Activated T-cell treated with anti-CD3 and anti-CD28 coated beads, Interleukin-2, amount 50 U/mL, for 24 hours (primary cell): Measurements from ENCODE around the gene DOCK1.

Experiments used
- DNase-seq: peaks from one replicate; pipeline ENCODE4 v3.0.0-alpha.2; 2020
- H3K27ac Mint-ChIP-seq: 2 replicates; pipeline ENCODE4 v1.8.0; 2020; ENCODE audit warnings: mild to moderate bottlenecking, mixed read lengths
- H3K27me3 Mint-ChIP-seq: 2 replicates; pipeline ENCODE4 v1.8.0; 2020; ENCODE audit warnings: mixed read lengths
- H3K36me3 Mint-ChIP-seq: 2 replicates; pipeline ENCODE4 v1.8.0; 2020; ENCODE audit warnings: low read depth, mixed read lengths
- H3K4me1 Mint-ChIP-seq: 2 replicates; pipeline ENCODE4 v1.8.0; 2020; ENCODE audit warnings: low read depth, mixed read lengths
- H3K4me3 Mint-ChIP-seq: 2 replicates; pipeline ENCODE4 v1.8.0; 2020; ENCODE audit warnings: mild to moderate bottlenecking, moderate library complexity, mixed read lengths
- H3K9me3 Mint-ChIP-seq: 2 replicates; pipeline ENCODE4 v1.8.0; 2020; ENCODE audit warnings: mixed read lengths

Gene DOCK1

DNA sequence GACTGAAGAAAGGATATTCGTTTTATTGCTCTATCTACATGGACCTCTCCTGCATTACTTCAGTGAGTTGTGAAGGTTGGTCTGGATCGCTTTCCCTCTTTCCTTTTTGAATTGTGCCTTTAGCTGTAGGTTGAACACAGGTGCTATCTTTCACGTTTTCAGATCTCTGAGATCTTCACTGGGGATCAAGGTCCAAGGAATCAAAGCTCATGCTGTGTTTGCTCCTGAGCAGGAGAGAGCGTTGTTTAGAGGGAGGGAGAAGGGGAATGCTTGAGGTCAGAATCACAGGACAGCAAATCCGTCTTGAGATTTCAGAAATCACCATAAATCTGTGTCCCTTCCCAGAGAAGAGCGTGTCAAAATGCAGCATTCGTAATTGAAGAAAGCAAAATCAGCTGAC lies 186.1 kb downstream of the DOCK1 start:
- no peaks in the 10 kb centered on the region for H3K36me3 Mint-ChIP-seq
- H3K4me1 Mint-ChIP-seq = no peaks in the 10 kb centered on the region

DNA sequence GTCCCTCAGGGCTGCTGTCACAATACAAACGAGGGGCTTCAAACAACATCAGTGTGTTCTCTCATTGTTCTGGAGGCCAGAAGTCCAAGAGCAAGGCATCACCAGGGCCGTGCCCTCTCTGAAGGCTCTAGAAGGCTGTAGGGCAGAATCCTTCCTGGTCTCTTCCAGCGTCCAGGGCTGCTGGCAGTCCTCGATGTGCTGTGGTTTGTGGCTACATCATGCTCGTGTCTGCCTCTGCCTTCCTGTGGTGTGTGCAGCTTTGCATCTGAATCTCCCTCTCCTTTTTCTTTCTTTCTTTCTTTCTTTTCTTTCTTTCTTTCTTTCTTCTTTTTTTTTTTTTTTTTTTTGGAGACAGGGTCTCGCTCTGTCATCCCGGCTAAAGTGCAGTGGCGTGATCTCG lies 187.7 kb downstream of the DOCK1 start:
- Mint-ChIP-seq H3K4me3 (no peak overlapping the region), H3K9me3 (no peaks in the 10 kb centered on the region), H3K36me3 (no peaks in the 10 kb centered on the region), H3K4me1 (no peaks in the 10 kb centered on the region), H3K27ac (no peak overlapping the region), H3K27me3 (no peaks in the 10 kb centered on the region)
- DNase-seq = no peak

More for the DNA sequence above, 186.1 kb downstream of the DOCK1 start:
- Mint-ChIP-seq H3K9me3 (no peaks in the 10 kb centered on the region), H3K4me3 (no peak overlapping the region), H3K27ac (no peak overlapping the region), H3K27me3 (no peaks in the 10 kb centered on the region)
- no peak for DNase-seq

DNA sequence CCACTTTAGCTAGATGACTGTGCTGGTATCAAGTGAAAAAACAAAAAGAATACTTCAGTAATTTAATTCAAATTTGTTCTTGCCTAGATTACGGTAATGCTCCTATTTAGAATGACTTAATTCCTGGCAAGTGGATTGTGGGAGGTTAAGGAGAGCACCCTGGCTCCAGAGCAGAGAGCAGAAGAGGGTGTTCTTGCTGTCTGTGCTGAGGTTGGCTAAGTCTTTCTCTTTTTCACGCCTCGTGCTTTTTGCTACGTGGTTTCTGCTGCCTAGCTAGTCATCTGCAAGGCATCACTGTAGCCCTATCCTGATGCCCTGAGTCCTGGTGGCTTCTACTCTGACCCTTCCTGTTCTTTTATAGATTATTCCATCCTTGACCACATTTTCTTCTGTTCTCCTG lies 189.8 kb downstream of the DOCK1 start:
- Mint-ChIP-seq H3K9me3 (no peaks in the 10 kb centered on the region), H3K4me1 (no peaks in the 10 kb centered on the region), H3K27ac (no peak overlapping the region), H3K27me3 (no peaks in the 10 kb centered on the region), H3K4me3 (no peak overlapping the region), H3K36me3 (no peaks in the 10 kb centered on the region)
- no peak for DNase-seq

DNA sequence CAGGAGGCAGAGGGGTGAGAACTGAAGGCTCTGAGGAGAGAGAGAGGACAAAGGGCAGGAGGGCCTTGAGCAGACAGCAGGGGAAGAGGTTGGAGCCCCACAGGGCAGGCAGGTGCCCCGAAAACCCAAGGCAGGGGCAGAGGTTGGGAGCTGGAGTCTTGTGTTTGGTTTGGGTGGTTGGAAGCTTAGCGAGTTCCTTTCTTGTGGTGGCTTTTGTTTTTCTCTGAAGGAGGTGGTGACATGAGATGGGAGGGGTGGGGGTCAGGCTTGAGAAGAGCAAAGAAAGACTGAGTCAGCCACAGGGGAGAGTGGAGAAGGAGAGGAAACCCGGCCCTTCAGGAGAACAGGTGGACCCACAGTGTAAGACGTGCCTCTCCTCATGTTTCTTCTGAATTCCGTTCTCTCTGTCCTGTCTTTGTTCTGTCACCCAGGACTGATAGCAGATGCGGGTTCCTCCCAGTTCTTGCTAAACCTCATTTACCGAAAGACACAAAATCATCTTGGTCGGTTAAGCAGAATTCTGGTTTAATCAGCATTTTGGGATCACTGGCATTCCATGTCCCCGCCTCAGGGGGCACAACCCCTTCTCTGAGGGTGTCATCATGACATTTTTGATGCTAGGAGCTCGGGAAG lies 195.9 kb downstream of the DOCK1 start:
- Mint-ChIP-seq H3K4me3 (no peak overlapping the region), H3K36me3 (no peaks in the 10 kb centered on the region), H3K4me1 (no peaks in the 10 kb centered on the region), H3K9me3 (no peaks in the 10 kb centered on the region), H3K27ac (no peak overlapping the region), H3K27me3 (no peaks in the 10 kb centered on the region)
- DNase-seq = no peak

DNA sequence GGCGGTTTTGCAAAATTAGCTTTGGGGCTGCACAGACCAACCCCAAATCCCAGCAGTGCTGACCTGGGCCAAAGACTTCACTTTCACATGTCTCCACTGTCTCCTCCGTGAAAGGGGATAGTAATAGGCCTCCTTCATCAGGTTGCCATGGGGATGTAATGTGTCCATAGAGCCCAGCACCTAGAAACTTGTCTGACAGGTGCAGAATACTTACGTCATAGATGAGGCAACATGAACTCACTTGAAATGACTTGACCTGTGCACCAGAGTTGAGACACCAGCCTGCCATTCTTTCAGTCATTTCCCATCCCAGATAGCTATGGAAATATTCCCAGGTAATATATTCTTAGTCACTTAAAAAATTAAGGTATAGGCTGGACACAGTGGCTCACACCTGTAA lies 196.9 kb downstream of the DOCK1 start:
- Mint-ChIP-seq H3K4me1 (no peaks in the 10 kb centered on the region), H3K27ac (no peak overlapping the region), H3K36me3 (no peaks in the 10 kb centered on the region), H3K27me3 (no peaks in the 10 kb centered on the region), H3K4me3 (no peak overlapping the region), H3K9me3 (no peaks in the 10 kb centered on the region)
- no peak for DNase-seq

DNA sequence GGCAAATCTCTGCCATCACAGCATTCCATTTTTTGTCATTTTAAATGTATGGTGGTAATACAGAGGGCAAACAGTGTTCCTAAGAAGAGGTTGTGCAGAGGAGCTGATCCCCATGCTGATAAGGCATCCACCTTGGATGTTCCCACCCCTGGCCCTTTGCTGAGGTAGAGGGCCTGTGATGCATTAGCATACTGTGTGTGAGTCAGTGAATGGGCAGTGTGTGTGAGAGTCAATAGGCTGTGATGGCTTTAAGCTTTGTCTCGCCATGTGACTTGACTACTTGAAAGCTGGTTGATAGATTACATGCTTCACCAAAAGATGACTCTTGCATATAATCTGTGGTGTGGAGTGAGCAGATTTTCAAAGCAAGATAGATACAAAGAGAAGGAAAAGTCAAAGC lies 209.9 kb downstream of the DOCK1 start:
- Mint-ChIP-seq H3K4me3 (no peak overlapping the region), H3K9me3 (peaks cover 7% of the 10 kb centered on the region), H3K27me3 (peaks cover 6% of the 10 kb centered on the region), H3K36me3 (no peaks in the 10 kb centered on the region), H3K27ac (no peak overlapping the region), H3K4me1 (no peaks in the 10 kb centered on the region)
- DNase-seq = no peak

DNA sequence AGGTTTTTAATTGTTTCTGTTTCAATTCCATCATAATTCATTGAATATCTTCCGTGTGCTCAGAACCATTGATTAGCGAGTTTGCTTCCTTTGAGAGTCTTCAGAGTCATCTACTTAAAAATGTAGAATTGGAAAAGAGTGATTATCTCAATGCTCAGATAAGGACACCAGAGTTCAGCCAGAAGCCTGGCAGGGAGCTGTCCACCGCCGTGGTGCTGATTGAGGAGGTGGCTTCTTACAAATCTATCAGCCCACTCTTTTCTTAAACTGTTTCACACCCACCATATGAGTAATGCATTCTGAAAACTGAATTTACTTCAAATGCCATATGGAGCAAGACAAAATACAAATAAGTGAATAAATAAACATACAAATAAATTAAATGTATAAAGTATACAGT lies 211.9 kb downstream of the DOCK1 start:
- no peak for DNase-seq
- no peaks in the 10 kb centered on the region for H3K4me1 Mint-ChIP-seq
- peaks cover 7% of the 10 kb centered on the region for H3K9me3 Mint-ChIP-seq
- H3K36me3 Mint-ChIP-seq = no peaks in the 10 kb centered on the region
- H3K27ac Mint-ChIP-seq = no peak overlapping the region
- no peak overlapping the region for H3K4me3 Mint-ChIP-seq
- peaks cover 6% of the 10 kb centered on the region for H3K27me3 Mint-ChIP-seq

DNA sequence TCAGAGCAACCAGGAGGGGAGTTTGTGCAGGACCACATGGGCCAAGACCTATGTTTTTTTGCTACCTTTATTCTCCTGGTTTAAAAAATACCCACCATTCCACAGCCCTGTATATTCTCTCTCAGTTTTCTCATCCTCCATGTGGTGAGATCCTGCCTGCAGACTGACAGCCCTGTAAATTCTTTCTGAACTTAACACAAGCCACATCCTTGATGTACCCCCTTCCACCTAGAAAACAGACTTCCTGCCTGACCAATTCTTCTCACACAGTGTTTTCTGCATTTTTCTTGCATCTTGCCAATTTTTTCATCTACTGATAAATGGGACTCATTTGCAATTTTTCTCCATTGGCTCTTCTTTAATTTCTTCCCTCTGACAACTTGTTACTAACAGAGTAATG lies 212.8 kb downstream of the DOCK1 start:
- Mint-ChIP-seq H3K27ac (no peak overlapping the region), H3K36me3 (no peaks in the 10 kb centered on the region), H3K4me1 (no peaks in the 10 kb centered on the region), H3K9me3 (peaks cover 5% of the 10 kb centered on the region), H3K27me3 (peaks cover 6% of the 10 kb centered on the region), H3K4me3 (no peak overlapping the region)
- DNase-seq = no peak

DNA sequence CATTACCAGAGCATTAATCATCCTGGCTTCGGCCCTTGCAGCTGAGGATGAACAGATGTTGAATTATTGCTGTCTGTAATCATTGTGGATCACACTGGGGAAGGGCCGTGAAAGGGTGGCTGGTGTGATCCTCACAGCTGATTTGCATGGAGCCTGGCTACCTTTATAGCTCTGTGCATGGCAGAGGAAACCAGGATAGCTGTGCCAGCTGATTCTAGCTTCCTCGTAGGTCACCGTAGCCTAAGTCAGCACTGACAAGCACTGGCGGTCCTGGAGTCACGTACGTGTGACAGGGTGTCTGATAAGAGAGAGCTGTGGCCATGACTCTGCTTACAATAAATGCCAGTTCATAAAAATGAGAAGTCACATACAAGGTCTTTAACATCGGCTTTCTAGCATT lies 214.7 kb downstream of the DOCK1 start:
- no peak for DNase-seq
- Mint-ChIP-seq H3K27ac (no peak overlapping the region), H3K4me3 (no peak overlapping the region), H3K36me3 (no peaks in the 10 kb centered on the region), H3K9me3 (peaks cover 5% of the 10 kb centered on the region), H3K27me3 (peaks cover 5% of the 10 kb centered on the region), H3K4me1 (no peaks in the 10 kb centered on the region)

DNA sequence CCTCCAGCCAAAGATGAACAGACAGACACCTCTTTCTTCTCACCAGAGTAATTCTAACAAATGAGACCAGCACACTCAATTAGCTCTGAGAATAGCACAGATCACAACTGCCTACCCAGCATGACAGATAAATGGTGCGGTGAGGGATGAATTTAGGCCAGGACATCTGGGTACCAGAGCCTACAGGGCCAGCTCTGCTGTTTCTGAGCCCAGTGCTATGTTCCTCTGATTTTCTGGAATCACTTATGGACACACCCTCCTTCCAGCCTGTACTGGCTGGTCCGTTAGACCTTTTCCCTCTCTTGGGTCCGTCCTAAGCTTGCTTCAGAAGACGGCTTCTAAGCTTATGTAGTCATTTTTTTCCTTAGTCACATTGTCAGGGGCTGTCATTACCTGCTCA lies 217.6 kb downstream of the DOCK1 start:
- Mint-ChIP-seq H3K27me3 (peaks cover 2% of the 10 kb centered on the region), H3K4me3 (no peak overlapping the region), H3K27ac (no peak overlapping the region), H3K9me3 (peaks cover 2% of the 10 kb centered on the region), H3K36me3 (no peaks in the 10 kb centered on the region), H3K4me1 (no peaks in the 10 kb centered on the region)
- no peak for DNase-seq

DNA sequence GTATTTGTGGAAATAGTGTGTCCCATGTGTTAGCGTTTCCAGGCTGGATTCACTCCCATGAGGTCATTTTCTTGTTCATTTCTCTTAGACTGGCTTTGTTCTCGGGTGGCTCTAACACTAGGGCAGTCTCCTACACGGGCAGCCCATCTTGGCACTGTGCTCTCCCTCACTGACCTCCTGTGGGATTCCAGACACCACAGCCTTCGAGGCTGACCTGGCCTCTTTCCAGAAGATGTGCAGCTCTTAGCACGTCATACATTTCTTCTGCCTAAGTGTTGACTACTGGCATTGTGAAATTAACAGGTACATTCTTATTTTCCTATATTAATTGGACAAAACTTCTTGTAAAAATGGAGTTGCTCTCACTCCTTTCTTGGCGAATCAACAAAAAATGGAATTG lies 218.4 kb downstream of the DOCK1 start:
- H3K4me1 Mint-ChIP-seq = no peaks in the 10 kb centered on the region
- no peaks in the 10 kb centered on the region for H3K36me3 Mint-ChIP-seq
- H3K9me3 Mint-ChIP-seq = peaks cover 2% of the 10 kb centered on the region
- no peak overlapping the region for H3K4me3 Mint-ChIP-seq
- no peak for DNase-seq
- no peak overlapping the region for H3K27ac Mint-ChIP-seq
- H3K27me3 Mint-ChIP-seq = no peaks in the 10 kb centered on the region

DNA sequence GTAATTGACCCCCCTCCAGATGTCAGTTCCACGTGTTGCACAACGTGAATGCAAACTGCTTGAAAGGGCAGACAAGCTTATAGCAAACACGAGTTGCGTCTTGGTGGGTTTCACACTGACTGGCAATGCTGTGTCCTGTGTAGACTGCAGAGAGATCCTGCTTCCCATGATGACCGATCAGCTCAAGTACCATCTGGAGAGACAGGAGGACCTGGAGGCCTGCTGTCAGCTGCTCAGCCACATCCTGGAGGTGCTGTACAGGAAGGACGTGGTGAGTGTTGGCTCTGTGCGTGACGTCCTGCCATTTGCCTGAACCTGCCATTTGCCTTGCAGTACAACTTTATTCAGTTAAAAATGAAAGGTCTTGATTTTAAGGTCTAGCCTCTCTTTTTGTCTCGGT lies 220.1 kb downstream of the DOCK1 start:
- Mint-ChIP-seq H3K27ac (no peak overlapping the region), H3K9me3 (no peaks in the 10 kb centered on the region), H3K36me3 (no peaks in the 10 kb centered on the region), H3K4me1 (no peaks in the 10 kb centered on the region), H3K27me3 (no peaks in the 10 kb centered on the region), H3K4me3 (no peak overlapping the region)
- DNase-seq = no peak

DNA sequence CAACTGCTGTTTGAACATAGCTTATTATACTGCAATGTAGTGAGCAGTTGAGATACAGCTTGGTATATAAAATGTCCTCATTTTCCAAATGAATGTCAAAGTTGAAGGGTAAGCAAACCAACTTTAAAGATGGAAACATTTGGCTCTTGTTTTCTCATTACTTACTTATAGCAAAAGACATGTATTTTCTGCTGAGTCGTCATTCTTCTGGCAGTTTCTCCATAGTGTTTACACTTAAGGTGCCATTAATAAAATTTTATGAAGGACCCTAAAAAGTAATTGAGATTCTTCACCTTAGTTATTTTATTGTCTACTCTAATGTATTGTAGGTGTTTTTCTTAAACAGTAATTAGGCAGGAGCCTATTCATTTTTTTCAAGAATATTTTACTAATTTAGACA lies 222.6 kb downstream of the DOCK1 start:
- H3K27me3 Mint-ChIP-seq = no peaks in the 10 kb centered on the region
- no peak overlapping the region for H3K4me3 Mint-ChIP-seq
- H3K9me3 Mint-ChIP-seq = no peaks in the 10 kb centered on the region
- DNase-seq = no peak
- H3K27ac Mint-ChIP-seq = no peak overlapping the region
- H3K36me3 Mint-ChIP-seq = no peaks in the 10 kb centered on the region
- H3K4me1 Mint-ChIP-seq = no peaks in the 10 kb centered on the region

DNA sequence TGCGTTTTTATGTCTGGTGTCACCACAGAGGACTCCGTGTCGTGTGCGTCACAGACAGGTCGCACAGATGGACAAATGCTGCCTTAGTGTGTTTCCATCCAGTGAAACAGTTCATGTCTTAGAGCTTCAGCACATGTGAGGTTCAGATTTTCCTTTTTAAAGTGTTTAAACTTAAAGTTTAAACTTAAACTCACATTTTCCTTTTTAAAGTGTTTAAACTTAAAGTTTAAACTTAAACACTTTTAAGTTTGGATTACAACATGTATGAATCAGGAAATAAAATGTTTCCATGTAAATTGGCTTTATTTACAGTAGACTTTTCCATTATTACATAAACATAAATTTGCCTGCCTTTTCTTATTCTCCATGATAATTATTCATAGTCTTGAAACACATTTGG lies 223.9 kb downstream of the DOCK1 start:
- Mint-ChIP-seq H3K4me3 (no peak overlapping the region), H3K4me1 (no peaks in the 10 kb centered on the region), H3K27ac (no peak overlapping the region), H3K27me3 (no peaks in the 10 kb centered on the region), H3K9me3 (no peaks in the 10 kb centered on the region), H3K36me3 (no peaks in the 10 kb centered on the region)
- no peak for DNase-seq

DNA sequence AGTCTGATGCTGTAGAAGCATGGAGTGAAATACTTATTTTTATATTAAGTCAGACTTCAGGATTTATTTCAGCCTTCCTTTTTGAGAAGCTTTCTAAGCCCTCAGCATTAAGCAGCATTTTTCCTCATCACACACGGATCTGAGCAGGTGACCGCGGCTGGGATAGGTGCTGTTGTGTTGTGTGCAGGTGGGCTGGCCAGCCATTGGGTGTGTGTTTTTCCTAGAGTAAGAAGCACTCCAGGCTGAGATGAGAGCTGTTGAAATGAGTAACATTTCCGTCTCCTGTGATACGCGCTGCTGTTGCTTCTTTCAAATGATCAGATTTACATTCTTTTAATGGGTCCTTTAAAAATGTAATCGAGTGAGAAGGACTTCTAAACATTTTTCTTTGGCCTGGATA lies 227.2 kb downstream of the DOCK1 start:
- H3K36me3 Mint-ChIP-seq = no peaks in the 10 kb centered on the region
- no peak for DNase-seq
- H3K4me1 Mint-ChIP-seq = no peaks in the 10 kb centered on the region
- no peaks in the 10 kb centered on the region for H3K27me3 Mint-ChIP-seq
- H3K27ac Mint-ChIP-seq = no peak overlapping the region
- no peaks in the 10 kb centered on the region for H3K9me3 Mint-ChIP-seq
- no peak overlapping the region for H3K4me3 Mint-ChIP-seq

DNA sequence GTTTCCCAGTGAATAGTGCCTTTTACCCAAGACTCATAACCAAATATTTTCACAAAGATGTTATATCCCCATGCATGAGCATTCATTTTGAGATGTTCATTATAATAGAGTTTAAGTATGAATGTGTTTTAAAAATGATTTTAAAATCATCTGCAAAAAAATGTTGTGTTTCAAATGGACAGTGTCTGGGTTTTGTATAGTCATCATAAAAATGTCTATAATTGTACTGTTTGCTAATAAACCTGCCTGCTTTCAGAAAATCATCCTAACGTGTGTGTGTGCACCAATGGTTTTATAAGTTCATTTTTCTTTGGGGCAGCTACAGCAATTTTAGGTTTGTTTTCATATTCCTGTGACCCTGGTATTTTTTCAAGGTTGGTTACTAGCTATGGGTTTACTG lies 228.0 kb downstream of the DOCK1 start:
- Mint-ChIP-seq H3K4me3 (no peak overlapping the region), H3K4me1 (no peaks in the 10 kb centered on the region), H3K9me3 (no peaks in the 10 kb centered on the region), H3K27ac (no peak overlapping the region), H3K27me3 (no peaks in the 10 kb centered on the region), H3K36me3 (no peaks in the 10 kb centered on the region)
- DNase-seq = no peak
